Measurements from ENCODE around the gene PHLDB3.
"Not testable (repeated sequence)": the region's sequence is repeated elsewhere in the genome, so short reads cannot be mapped to it uniquely, and the experiment has no call there.

Gene PHLDB3

DNA sequence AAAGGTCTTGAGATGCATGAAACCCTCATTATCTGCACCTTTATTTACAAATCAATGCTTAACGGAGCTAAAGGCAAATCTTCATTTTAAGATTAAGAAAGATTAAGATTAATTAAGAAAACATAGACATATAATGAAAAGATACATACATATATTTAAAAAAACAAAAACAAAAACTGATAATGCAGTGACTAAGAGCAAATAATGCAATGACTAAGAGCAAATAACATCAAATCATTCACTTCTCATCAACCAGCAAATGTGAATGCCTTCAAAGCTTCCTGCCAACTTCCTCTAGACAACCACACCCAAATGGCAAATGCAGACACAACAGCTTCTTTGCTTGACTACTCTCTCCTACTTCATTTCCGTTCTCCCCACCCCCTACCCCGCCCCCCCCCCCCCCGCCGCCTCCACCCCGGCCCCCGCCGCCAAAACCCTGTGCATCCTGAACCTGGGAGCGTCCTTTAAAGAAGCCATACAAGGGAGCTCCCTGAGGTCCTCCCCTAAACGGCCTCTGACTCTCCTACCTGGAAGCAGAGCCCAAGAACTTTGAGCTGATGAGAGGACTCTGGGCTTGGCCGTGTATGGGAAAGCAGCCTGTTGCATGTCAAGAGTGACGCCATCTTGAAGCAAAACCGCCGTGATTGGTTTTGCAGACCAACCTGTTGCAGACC is 65.4 kb downstream of the PHLDB3 start:
- no peak for DNase-seq

DNA sequence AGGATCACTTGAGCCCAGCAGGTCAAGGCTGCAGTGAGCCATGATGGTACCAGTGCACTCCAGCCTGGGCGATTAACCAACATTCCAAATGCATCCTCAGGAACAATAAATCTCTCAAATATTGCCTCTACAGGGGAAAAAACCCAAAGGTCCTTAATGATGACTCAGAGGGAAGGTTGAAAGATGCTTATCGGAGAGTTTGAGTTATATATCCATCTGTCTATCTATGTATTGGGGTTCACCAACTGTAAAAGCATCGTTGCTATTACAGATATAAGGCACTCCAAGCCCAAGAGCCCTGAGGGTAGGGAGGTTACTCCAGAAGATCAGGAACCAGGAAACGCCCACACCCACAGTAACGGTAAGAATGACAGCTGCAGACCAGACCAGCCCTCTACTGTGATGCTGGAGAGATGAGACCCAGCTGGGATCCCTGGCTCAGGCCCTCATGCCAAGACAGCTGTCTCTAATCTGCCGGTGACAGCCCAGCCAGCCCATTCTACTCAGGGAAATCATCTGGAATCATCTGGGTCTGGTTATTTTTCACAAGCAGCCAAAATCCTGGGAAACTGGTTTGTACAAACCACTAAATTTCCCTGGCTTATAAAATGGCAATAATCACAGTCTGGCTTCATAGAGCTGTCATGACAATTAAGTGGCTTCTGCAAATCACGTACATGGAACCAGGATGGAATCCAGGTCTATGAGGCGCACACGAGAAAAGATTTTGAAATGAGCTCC is 66.1 kb downstream of the PHLDB3 start:
- no peak for DNase-seq

DNA sequence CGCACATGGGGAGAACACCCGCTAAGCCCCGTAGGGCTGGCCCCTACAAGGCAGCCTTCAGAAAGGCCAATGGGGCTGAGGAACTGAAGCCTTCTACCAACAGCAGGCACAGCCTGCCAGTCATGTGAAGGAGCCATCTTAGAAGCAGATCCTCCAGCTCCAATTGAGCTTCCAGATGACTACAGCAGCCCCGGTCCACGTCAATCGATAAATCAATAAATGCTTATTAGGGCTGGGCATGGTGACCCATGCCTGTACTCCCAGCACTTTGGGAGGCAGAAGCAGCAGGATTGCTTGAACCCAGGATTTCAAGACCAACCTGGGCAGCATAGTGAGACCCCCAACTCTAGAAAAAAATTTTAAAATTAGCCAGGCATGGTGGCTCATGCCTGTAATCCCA is 66.8 kb downstream of the PHLDB3 start:
- DNase-seq = no peak

DNA sequence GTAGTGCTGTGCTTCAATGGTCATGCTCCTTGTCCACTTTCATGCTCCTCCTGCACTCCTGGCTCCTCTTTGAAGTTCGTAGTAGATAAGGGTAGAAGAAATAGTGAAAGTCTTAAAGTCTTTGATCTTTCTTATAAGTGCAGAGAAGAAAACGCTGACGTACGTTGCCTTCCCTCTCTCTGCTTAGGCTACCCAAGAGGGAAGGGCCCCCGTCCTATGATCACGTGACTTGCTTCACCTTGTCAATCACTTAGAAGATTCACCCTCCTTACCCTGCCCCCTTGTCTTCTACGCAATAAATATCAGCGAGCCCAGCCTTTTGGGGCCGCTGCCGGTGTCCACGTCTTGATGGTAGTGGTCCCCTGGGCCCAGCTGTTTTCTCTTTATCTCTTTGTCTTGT is 67.3 kb downstream of the PHLDB3 start:
- DNase-seq = not testable (repeated sequence)

DNA sequence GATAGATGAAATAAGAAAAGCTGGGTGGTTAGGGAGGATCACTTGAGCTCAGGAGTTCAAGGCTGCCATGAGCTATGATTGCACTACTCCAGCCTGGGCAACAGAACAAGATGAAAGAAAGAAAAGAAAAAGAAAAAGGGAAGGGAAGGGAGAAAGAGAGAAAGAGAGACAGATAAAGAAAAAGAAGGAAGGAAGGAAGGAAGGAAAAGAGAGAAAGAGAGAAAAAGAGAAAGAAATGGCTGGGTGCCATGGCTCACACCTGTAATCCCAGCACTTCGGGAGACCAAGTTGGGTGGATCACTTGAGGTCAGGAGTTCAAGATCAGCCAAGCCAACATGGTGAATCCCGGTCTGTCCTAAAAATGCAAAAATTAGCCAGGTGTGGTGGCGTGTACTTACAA is 68.8 kb downstream of the PHLDB3 start:
- no peak for DNase-seq

DNA sequence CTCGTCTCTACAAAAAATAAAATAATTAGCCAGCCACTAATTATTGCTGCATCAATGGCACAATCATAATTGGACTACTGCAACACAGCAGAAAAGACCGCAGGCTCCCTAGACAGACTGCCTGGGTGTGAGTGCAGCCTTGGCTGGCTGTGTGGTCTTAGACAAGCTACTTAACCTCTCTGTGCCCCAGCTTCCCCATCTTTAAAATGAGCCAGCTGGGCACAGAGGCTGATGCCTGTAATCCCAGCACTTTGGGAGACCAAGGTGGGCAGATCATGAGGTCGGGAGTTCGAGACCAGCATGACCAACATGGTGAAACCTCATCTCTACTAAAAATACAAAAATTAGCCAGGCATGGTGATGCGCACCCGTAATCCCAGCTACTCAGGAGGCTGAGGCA is 70.9 kb downstream of the PHLDB3 start:
- DNase-seq = no peak

DNA sequence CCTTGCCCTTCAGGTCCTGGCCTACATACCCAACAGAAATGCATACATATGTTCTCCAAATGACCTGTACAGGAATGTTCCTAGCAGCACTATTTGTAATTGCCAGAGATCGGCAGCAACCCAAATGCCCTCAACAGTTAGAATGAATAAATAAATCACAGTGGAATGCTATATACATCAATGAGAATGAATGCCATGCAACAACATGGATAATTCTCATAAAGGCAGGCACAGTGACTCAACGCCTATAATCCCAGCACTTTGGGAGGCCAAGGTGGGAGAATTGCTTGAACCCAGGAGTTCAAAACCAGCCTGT is 71.2 kb downstream of the PHLDB3 start:
- no peak for DNase-seq

DNA sequence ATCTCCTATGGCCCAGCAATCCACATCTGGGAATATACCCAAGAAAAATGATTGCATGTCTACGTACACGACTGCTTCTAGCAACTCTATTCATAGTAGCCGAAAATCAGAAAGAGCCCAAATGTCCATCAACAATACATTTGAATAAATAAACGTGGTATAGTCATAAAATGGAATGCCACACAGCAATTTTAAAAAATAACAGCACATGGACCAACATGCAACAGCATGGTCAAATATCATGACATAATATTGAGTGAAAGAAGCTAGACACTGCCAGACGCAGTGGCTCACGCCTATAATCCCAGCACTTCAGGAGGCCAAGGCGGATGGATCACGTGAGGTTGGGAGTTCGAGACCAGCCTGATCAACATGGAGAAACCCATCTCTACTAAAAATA is 73.6 kb downstream of the PHLDB3 start:
- no peak for DNase-seq

DNA sequence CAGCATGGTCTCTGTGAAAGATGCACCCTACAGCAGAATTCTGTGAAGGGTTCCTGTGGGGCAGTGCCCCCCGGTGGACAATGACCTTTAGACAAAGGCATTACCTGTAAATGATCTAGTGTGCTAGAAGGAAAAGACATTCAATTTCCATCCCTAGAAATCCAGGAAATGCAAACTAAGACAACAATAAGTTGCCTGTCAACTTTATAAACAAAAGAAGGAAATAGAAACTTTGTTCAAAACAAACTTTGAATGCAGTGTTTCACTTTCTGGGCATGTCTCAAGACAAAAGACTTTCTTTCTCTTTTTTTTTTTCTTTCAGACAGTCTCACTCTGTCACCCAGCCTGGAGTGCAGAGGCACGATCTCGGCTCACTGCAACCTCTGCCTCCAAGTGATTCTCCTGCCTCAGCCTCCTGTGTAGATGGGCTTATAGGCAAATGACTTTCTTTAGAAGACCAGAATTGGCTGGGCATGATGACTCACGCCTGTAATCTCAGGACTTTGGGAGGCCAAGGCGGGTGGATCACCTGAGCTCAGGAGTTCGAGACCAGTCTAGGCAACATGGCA is 74.3 kb downstream of the PHLDB3 start:
- DNase-seq = no peak

DNA sequence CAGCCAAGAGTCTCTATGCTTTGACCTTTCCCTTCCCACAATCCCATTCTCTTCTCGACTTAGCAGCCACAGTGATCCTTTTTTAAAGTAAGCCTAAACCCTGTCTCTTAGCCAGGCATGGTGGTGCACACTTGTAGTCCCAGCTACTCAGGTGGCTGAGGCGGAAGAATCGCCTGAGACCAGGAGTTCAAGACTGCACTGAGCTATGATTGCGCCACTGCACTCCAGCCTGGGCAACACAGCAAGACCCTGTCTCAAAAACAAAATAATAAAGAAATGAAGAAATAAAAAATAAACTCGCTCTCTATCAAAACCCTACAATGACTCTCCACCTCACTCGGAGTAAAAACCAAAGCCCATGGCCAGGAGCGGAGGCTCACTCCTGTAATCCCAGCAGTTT is 75.2 kb downstream of the PHLDB3 start:
- no peak for DNase-seq

DNA sequence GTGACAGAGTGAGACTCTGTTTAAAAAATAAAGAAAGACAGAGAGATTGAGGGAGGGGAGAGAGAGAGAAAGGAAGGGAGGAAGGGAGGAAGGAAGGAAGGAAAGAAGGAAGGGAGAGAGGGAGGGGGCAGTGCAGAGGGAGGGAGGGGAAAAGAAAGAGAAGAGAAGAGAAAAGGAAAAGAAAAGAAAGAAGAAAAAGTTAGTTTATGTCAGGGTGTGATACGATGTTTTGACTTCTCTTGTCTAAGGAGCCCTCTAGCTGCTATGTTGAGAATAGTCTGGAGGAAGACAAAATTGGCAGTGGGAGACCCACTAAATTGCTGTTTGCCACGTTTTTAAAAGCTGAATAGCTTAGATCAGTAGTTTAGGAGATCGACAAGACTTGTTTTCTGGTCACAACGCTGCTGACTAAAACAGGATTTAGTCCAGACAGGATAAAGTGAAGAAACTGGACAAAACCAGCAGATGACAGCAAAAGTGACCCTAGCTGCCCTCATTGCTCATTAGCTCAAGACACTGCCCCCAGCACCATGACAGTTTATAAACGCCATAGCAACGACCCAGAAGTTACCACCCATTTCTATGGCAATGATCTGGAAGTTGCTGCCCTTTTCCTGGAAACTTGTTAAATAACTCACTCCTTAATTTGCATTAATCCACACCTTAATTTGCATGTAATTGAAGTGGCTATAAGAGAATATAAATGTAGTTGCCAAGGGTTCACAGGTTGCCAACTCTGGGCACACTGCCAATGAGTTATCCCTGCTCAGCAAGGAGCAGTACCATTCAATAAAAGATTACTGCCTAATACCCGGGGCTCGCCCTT is 78.8 kb downstream of the PHLDB3 start:
- peak; percentile 86 for DNase-seq

Data from NCI-H1048 (cell line).